Tibial nerve (tissue), 4 donors: Measurements from ENCODE around the gene BARX1.

Experiments used
- CTCF ChIP-seq, 5 experiments: fragments of 200-600 bp in 3 of 5; fragments of 450-650 bp in 2 of 5; sonication (generic) in 3 of 5; IDR thresholded peaks; one replicate each; pipeline ENCODE4 v1.5.1; 2016 to 2019; ENCODE audit warnings: antibody characterized with exemption in 5 of 5, mild to moderate bottlenecking in 3 of 5, moderate library complexity in 2 of 5
- EP300 ChIP-seq, 2 donors: sonication (generic); formaldehyde crosslinking; IDR thresholded peaks; one replicate each; pipeline ENCODE4 v1.6.1; 2017; ENCODE audit warnings: antibody characterized with exemption in 2 of 2, mild to moderate bottlenecking in 1 of 2

DNA sequence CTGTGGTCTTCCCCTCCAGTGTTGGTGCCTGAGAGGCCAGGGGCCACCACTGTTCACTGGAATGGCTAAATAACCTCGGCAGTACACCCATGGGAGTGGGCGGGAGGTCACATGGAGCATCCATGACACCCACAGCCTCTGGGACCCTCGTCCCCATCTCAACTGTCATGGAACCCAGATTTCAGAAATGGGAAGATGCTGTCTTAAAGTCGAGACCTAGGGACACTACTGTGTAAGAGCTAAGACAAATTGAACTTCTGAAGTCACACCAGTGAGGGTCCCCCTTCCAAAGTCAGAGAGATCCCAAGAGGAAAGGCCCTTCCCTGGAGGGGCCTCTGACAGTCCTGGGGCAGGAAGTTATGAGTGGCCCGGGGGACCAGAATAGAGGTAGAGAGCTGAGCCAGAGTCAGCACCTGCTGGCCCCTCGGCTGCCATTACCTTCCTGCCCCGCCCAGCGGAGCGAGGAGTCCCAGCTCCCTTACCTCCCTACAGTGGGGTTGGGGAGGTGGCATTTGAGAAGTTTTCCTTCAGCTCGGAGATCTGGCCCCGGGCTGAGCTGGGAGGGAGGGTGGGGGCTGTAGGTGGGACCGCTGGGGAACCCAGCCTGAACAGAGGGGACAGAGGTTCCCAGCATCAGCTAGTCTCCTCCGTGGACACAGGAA lies 7.6 kb downstream of the BARX1 start:
- no peak for TF ChIP-seq CTCF (IDR thresholded peaks at IDR 0.05)
- no peak for TF ChIP-seq EP300 (IDR thresholded peaks at IDR 0.05)
